NCI-H2227 treated with DMSO at 0.1 percent for 48 hours (cell line): ENCODE data around the gene MCHR1.
"Not testable (repeated sequence)": the region's sequence is repeated elsewhere in the genome, so short reads cannot be mapped to it uniquely, and the experiment has no call there.

Experiments used
- DNase-seq: peaks from one replicate; lab custom pipeline; 2025; lab: John Stamatoyannopoulos, UW

Gene MCHR1

DNA sequence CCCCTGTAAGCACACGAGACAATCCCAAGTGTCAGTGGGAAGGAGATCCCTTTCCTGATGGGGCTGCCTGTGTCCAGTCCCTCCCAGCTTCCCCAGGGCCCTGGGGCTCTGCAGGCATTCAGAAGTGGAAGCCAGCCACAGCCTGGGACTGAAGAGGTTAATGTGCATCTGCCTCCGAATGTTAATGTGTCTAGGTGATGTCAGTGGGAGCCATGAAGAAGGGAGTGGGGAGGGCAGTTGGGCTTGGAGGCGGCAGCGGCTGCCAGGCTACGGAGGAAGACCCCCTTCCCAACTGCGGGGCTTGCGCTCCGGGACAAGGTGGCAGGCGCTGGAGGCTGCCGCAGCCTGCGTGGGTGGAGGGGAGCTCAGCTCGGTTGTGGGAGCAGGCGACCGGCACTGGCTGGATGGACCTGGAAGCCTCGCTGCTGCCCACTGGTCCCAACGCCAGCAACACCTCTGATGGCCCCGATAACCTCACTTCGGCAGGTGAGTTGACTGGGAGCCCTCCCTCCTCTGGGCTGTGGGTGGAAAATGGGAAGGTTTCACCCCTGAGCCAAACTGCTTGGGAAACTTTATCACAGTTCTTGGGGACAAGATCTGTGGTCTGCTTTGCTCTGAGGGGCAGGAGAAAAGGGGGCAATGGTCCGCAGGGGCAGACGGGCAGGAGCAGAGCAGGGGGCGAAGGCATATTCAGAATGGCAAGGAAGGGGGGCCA is at the start of gene MCHR1:
MCHR1 (plus strand) TSS at position 236 of the 715 bp plus-strand sequence; CDS start at position 405, 169 bp downstream.
- peak; percentile 16 for DNase-seq

DNA sequence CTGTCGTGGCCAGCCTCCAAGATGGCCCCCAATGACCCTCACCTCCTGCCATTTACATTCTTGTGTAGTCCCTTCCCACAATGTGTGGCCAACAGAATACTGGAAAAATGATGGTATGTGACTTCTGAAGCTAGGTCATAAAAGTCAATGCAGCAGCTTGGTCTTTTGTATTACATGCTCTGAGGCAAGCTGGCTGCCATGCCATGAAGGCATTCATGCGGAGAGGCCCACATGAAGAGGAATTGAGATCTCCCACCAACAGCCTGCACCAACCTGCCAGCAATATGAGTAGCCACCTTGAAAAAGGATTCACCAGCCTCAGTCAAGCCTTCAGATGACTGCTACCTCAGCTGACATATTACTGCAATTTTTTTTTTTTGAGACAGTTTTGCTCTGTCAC is 47.4 kb upstream of the MCHR1 start:
- no peak for DNase-seq

- DNase-seq, result no peak
Measured at GRCh38 chr22:40633036-40633435, 46.2 kb upstream of the MCHR1 start.

DNA sequence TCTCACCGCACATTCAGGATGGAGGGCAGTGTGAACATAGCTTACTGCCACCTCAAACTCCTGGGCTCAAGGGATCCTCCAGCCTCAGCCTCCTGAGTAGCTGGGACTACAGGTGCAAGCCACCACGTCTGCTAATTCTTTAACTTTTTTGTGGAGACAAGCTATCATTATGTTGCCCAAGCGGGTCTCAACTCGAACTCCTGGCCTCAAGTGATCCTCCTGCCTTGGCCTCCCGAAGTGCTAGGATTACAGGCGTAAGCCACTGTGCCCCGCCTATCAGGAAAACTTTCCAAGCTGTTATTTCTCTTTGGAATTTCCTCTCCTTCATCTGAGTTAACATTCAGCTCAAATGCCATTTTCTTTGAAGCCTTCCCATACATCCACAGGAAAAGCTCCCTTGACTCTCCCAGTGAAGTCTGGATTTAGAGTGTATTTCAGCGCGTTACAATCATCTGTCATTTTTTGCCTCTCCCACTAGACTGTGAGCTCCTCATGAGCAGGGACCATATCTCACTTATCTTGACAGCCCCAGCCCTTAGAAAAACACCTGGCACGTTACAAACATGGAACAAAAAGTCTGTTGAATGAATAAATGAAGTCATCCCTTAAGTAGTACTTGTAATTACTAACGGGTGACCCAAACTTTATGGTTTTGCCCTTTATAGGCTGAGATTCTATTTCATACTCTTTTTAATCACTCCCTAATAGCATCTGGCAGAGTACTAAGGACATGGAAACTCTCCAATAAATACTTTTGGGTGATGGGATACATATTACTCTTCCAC is 45.0 kb upstream of the MCHR1 start:
- DNase-seq, result no peak

GRCh38 chr22:40635043-40635939 is 44.0 kb upstream of the MCHR1 start:
- DNase-seq, result no peak

GRCh38 chr22:40635940-40636379 is 43.3 kb upstream of the MCHR1 start:
- no peak for DNase-seq

DNA sequence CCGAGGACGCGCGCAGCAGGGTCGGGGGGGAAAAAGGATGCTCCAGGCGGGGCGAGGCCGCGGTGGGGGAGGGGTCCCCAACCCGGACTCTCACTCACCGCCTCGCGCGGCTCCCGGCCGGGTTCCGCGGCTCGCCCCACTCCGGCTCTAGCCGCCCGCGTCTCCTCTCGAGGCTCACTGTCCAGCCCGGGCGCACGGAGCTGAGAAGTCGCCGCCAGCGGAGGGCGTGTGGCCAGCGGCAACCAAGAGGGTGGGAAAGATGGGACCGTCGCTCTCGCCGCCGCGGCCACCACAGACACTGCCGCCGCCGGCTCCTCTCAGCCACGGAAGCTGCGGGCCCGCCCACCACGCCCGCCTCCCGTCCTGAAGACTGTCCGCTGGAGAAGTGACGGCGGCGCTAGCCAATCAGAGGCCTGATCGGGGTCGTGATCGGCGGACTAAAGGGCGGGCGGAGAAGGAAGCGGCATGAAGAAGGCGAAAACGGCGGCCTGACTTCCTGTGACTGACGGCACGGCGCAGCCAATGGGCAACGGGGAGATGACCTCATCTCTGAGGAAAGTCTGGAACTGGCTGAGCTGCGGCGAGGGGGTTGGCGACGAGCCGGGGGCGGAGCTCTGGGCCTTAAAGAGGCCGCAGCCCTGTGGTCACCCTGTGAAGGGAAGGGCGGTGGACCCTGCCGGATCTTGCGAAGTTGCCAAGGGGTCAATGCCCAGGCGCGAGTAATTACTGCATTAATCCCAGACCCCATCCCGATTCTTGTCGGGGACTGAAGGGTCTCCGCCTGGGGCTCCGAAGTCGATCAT is 42.7 kb upstream of the MCHR1 start, which contains the start of gene MRTFA:
MRTFA (minus strand) TSS at position 340 of the 803 bp plus-strand sequence.
- DNase-seq, result peak; percentile 96

DNA sequence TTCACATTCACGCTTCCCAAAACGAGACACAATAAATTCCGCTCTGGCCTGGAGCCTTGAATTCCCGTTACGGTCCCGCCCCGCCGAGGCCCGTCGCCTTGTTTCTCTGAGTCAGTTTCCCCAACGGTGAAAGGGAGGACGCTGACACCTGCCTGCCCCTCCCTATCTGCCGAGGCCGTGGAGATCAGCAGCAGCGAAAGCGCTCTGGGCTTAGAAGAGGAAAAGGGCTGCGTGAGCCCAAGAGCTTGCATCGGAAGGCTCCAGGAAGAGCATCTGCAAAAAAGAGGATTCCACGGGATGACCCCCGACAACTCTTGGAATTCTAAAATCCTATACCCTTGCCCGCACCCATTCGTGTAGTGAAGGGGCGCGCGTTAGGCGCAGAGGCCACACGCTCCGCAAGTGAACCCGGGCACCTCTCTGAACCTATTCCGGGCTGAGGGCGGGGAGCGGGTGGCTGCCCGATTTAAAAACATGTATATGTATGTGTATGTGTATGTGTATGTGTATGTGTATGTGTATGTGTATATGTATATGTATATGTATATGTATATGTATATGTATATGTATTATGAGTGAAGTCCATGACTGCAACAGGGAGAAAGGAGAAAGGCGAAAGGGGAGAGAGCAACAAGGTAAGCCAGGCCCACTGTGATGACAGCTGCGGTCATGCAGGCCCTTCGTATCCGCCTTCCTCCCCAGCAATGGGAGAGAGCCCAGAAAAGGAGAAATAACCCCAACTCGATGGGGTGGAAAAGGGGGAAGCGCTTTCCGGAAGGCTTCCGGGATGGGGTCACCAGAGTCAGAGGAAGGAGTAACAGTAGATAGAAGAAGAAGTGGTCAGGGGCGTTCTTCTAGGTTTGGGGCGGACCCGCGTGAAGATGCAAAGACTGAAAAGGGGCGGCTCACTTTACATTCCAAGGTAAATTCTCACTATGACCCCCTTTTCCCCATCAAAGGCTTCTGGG is 41.8 kb upstream of the MCHR1 start:
- DNase-seq, result no peak

DNA sequence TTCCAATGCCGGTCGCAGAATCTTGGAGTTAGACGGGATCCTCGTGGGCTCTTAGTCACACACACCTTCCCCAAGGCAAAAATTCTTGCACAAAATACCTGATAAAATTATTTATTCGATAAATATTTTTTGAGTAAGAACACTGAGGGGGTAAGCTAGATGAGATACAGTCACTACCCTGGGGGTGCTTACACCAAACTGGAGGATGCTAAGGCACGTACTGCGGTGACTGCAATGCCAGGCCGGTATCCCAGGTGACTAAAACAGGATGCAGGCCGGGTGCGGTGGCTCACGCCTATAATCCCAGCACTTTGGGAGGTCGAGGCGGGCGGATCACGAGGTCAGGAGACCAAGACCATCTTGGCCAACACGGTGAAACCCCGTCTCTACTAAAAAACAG is 41.0 kb upstream of the MCHR1 start:
- DNase-seq, result no peak

GRCh38 chr22:40641269-40641668 is 38.0 kb upstream of the MCHR1 start:
- no peak for DNase-seq

- no peak for DNase-seq
Measured at GRCh38 chr22:40642316-40642715, 37.0 kb upstream of the MCHR1 start.

DNA sequence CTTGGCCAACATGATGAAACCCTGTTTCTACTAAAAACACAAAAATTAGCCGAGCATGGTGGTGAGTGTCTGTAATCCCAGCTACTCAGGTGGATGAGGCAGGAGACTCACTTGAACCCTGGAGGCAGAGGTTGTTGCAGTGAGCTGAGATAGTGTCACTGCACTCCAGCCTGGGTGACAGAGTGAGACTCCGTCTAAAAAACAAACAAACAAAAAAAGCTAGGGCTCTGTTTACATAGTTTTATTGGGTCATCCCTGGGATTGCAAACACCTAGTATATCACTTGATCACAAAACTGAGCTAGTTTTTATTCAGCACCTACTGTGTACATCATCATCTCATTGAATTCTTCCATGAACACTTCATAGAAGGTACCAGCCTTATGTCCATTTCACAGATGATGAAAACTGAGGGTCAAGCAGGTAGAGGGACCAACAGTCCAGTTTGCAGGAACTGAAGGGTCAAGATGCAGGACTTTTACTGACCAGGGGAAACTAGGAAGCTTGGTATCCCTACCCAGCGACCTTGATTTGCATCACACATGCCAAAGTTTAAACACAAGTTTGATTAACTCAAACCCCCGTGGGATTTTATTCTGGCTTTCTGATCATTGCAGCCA is 33.6 kb upstream of the MCHR1 start:
- no peak for DNase-seq

GRCh38 chr22:40648386-40648785 is 30.9 kb upstream of the MCHR1 start:
- DNase-seq, result no peak

DNA sequence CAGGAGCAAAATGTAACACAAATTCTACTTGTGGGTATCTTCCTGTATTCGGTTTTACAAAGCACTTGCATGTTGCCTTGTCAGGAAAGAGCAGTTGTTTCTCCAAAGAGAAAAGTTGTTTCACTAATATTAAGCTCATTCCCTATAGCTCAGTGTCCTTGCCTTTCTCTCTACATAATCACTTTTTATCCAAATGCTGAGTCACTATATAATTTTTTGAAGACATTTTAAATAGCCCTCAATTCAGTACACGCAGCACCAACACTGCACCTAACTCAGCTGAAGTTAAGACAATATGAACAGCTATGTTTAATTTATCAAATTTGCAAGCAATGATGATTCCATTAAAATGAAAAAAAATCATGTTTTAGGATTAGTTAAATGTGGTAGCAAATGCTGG is 28.2 kb upstream of the MCHR1 start:
- DNase-seq, result no peak

GRCh38 chr22:40651563-40652501 is 27.5 kb upstream of the MCHR1 start:
- peak; percentile 82 for DNase-seq

- DNase-seq, result no peak
Measured at GRCh38 chr22:40653361-40653760, 25.9 kb upstream of the MCHR1 start.

DNA sequence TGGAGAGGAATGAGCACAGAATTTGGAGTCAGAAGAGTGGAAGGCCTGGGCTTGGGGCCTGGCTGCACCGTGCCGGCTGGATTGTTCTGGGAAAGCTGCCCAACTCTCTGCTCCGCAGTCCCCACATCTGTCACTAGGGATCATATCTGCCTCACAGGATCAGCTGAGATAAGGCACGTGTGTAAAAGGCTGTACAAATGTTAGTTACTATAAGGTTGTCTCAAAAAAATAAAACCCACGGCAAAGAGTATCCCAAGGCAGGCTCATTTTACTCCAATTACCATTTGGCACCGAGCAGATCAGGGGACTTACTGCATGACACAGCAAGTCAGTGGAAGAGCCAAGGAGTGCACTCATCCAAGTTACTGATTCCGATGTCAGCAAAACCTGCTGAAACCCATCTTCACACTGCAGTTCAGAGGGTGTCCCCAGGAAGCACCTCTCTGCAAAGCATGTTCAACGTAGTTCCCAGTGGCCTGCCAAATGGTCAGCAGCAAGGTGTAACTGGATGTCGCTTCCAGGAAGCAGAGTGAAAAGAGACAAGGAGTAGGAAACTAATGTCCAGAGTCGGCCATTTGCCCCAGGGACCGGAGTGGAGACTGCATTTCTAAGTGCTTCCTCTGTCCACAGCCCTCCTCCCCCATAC is 24.6 kb upstream of the MCHR1 start:
- DNase-seq, result no peak

DNA sequence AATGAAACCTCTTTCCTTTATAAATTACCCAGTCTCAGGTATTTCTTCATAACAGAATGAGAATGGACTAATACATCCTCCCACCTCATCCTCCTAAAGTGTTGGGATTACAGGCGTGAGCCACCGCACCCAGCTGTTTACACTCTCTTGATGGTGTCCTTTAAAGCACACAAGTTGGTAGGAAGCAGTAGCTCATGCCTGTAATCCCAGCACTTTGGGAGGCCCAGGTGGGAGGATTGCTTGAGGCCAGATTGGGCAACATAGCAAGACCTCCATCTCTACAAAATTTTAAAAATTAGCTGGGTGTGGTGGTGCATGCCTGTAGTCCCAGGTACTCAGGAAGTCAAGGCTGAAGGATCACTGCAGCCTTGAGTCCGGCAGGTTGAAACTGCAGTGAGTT is 23.3 kb upstream of the MCHR1 start:
- not testable (repeated sequence) for DNase-seq
